Omental fat pad (tissue), 4 donors: ENCODE results near the gene PAK4. TPM values are rescaled to one million over a fixed set of nuclear protein-coding genes. Genes with fewer than 3 reads are reported as not detected.

Source experiments
- ATAC-seq: fragments of 150-250 bp; one replicate; pipeline ENCODE4 v1.9.1; 2016; ENCODE audit warnings: mild to moderate bottlenecking, moderate library complexity; ENCODE audit not compliant: low FRiP score
- DNase-seq: peaks from one replicate; pipeline ENCODE4 v3.0.0-alpha.2; 2019; ENCODE audit warnings: low spot score
- total RNA-seq, 4 donors: library from RNA; depleted of rRNA; stranded (reverse); fragments of >200 nt; gene quantifications; one replicate each; pipeline ENCODE4 v1.1.0, GENCODE V29; 2016
- TF ChIP-seq, protein P1 (sequence below), 3 donors: fragments of 450-650 bp; IDR thresholded peaks; one replicate each; pipeline ENCODE4 v1.5.1; 2016 to 2017; ENCODE audit warnings: antibody characterized with exemption in 3 of 3, mild to moderate bottlenecking in 3 of 3, moderate library complexity in 2 of 3

Gene PAK4
- total RNA-seq, 4 donors from 2014 or later, result 4.6 to 9.8 (median 6.3) TPM

DNA sequence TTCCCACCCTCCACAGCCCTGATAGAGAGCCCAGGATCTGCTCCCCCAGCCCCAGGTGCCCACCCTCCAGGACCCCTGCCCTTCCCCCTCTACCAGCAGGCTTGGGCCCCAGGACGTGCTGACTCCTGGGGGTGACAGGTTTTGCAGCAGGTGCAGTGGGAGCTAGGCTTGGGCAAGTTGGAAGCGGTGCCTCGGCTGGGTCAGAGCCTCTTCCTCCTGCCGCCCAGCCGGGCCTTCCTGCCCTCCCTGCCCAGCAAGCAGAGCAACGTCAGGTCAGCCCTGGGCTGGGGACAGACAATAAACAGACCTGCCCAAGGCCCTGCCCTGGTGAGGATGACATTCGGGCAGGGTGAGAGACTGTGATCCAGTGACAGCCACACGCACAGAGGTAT is 62.0 kb downstream of the PAK4 start:
- peak; percentile 22 for ATAC-seq
- DNase-seq, result no peak

DNA sequence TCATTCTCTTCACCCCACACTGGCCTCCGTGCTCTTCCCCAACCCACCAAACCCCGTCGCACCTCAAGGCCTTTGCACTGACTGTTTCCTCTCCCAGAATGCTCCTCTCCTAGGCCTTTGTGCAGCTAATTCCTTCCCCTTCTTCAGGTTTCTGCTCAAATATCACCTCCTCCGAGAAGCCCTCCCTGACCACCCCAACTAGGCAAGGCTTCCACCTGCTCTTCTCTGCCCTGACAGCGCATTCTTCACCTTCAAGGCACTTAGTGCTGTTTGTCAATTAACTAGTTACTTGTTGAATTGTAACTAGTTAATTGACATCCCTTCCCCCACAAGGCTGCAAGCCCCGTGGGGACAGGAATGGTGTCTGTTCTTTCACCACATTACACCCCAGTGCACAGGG is 63.4 kb downstream of the PAK4 start:
- ATAC-seq, result no peak
- DNase-seq, result no peak
- TF ChIP-seq, protein P1, sequence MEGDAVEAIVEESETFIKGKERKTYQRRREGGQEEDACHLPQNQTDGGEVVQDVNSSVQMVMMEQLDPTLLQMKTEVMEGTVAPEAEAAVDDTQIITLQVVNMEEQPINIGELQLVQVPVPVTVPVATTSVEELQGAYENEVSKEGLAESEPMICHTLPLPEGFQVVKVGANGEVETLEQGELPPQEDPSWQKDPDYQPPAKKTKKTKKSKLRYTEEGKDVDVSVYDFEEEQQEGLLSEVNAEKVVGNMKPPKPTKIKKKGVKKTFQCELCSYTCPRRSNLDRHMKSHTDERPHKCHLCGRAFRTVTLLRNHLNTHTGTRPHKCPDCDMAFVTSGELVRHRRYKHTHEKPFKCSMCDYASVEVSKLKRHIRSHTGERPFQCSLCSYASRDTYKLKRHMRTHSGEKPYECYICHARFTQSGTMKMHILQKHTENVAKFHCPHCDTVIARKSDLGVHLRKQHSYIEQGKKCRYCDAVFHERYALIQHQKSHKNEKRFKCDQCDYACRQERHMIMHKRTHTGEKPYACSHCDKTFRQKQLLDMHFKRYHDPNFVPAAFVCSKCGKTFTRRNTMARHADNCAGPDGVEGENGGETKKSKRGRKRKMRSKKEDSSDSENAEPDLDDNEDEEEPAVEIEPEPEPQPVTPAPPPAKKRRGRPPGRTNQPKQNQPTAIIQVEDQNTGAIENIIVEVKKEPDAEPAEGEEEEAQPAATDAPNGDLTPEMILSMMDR (IDR thresholded peaks at IDR 0.05), result no peak

More for the DNA sequence above, 62.0 kb downstream of the PAK4 start:
- TF ChIP-seq, protein P1 (IDR thresholded peaks at IDR 0.05), result no peak

DNA sequence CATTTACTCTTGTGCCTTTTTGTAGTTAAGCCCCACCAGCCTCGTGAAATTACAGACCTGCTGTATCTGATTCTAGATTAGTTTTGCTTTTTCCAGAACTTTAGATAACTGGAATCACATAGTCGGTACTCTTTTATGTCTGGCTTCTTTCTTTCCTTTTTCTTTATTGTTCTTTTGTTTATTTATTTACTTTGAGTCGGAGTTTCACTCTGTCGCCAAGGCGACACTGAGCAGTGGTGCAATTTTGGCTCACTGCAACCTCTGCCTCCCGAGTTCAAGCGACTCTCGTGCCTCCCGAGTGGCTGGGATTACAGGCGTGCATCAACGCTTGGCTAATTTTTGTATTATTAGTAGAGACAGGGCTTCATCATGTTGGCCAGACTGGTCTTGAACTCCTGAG is 65.2 kb downstream of the PAK4 start:
- ATAC-seq, result no peak
- no peak for DNase-seq
- TF ChIP-seq, protein P1 (IDR thresholded peaks at IDR 0.05), result no peak

DNA sequence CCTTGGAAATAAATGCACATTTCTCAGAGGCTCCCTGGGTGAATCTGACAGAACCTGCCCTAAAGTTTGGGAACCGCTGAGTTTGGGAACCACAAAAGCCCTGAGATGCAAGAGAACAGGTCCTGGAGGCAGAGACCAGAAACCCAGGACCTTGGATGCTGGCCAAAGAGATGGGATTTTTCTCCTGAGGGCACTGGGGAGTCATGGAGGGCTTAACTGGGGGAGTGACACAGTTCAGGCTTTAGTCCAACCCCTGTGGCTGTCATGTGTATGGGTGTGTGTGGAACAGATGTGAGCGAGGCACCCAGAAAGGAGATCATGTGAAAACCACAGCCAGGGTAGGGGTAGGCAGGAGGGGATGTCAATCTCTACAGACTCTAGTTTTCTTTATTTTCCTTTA is 67.3 kb downstream of the PAK4 start:
- ATAC-seq (no peak), DNase-seq (no peak)
- TF ChIP-seq, protein P1 (IDR thresholded peaks at IDR 0.05), result no peak

DNA sequence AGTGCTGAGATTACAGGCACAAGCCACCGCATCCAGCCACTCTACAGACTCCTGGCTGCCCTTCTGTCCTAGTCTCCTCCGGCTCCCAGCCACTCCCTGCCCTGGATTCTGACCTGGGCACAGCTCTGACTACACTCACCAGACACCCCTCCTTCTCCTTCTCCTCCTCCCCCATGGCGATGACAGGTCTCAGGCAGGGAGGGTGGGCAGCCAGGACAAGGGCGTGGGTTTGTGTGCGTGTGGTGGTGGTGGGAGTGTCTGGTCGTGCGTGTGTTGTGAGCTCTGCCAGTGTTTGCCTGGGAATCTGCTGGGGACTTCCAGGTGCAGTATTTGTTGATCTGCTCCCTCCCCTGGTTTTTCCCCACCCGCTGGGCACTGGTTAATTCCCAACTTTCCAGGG is 68.2 kb downstream of the PAK4 start:
- TF ChIP-seq, protein P1 (IDR thresholded peaks at IDR 0.05), result no peak
- DNase-seq (no peak), ATAC-seq (peak; percentile 79)

DNA sequence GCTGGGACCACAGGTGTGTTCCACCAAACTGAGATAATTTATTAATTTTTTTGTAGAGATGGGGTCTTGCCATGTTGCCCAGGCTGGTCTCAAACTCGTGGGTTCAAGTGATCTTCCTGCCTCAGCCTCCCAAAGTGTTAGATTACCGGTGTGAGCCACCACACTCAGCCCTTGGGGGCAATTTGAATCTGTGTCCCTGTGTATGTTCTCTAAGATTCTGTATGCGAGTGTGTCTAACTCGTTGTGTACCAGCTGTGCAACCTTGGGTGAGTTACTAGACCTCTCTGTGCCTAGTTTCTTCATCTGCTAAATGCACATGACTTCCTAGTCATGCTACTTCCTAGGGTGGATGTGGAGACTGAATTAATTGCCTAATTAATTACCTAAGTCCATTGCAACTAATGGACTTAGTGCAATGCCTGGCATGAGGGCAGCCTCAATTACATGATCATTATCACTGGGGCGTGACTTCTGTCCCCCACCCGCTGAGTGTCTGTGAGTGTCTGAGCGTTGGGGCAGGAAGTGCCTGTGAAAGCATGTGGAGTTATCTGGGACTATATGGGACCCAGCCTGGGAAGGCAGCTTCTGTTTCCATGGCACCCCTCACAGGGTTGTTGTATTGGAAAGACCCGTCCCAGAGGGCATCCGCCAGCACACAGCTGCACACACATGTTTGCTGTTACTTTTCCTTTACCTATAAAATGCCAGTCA is 69.4 kb downstream of the PAK4 start:
- no peak for ATAC-seq
- no peak for DNase-seq
- TF ChIP-seq, protein P1 (IDR thresholded peaks at IDR 0.05), result no peak

DNA sequence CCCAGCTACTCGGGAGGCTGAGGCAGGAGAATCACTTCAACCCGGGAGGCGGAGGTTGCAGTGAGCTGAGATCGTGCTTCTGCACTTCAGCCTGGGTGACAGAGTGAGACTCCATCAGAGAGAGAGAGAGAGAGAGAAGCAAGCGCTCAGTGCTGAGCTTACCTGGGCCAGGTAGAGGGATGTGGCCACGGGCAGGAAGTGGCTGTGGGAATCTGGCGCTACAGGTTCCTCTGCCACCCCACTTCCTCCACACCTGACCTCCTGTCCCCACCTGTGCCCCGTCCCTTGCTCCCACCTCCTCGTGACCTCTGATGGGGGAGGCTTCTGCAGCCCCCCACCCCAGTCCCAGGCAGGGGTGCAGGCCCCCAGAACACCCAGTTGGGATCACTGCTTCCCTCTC is 70.2 kb downstream of the PAK4 start:
- ATAC-seq (no peak), DNase-seq (no peak)
- TF ChIP-seq, protein P1 (IDR thresholded peaks at IDR 0.05), result no peak
